ENCODE data around the gene DHRS4. TPM values are rescaled to one million over a fixed set of nuclear protein-coding genes. Genes with fewer than 3 reads are reported as not detected.

The DHRS4 gene
- total RNA-seq, 1 experiment from 2014 or later, result 47.4 TPM

Other genes starting within 250 kb of the DHRS4 start
- gene DHRS4L2, start 35.2 kb downstream of the DHRS4 start, total RNA-seq (2014; rRNA removed; shearing (Covaris generic)), result 29.2 and 35.7 TPM in 2 replicates
- gene CARMIL3, start 98.2 kb downstream of the DHRS4 start, total RNA-seq (2014; rRNA removed; shearing (Covaris generic)), result 1.1 TPM in 2 replicates
- gene CPNE6, start 117.8 kb downstream of the DHRS4 start, total RNA-seq (2014; rRNA removed; shearing (Covaris generic)), result not detected in 2 replicates
- gene PCK2, start 140.5 kb downstream of the DHRS4 start, total RNA-seq (2014; rRNA removed; shearing (Covaris generic)), result 30.5 and 36.1 TPM in 2 replicates
- gene DCAF11, start 161.0 kb downstream of the DHRS4 start, total RNA-seq (2014; rRNA removed; shearing (Covaris generic)), result 75.8 and 81.2 TPM in 2 replicates
- gene NRL, start 161.2 kb downstream of the DHRS4 start, total RNA-seq (2014; rRNA removed; shearing (Covaris generic)), result 4.5 and 6.5 TPM in 2 replicates
- 0.13 and 0.74 TPM in 2 replicates for gene FITM1, start 176.9 kb downstream of the DHRS4 start, total RNA-seq (2014; rRNA removed; shearing (Covaris generic))
- 164 and 172 TPM in 2 replicates for gene PSME1, start 182.4 kb downstream of the DHRS4 start, total RNA-seq (2014; rRNA removed; shearing (Covaris generic))
- 52.4 and 63.9 TPM in 2 replicates for gene EMC9, start 187.8 kb downstream of the DHRS4 start, total RNA-seq (2014; rRNA removed; shearing (Covaris generic))
- 175 and 210 TPM in 2 replicates for gene PSME2, start 192.8 kb downstream of the DHRS4 start, total RNA-seq (2014; rRNA removed; shearing (Covaris generic))
- gene RNF31, start 193.7 kb downstream of the DHRS4 start, total RNA-seq (2014; rRNA removed; shearing (Covaris generic)), result 62.3 and 67.8 TPM in 2 replicates
- 49.6 and 69.8 TPM in 2 replicates for gene IRF9, start 207.5 kb downstream of the DHRS4 start, total RNA-seq (2014; rRNA removed; shearing (Covaris generic))
- 3.4 and 14.0 TPM in 2 replicates for gene REC8, start 218.3 kb downstream of the DHRS4 start, total RNA-seq (2014; rRNA removed; shearing (Covaris generic))
- 110 and 182 TPM in 2 replicates for gene IPO4, start 235.0 kb downstream of the DHRS4 start, total RNA-seq (2014; rRNA removed; shearing (Covaris generic))
- gene TM9SF1, start 241.7 kb downstream of the DHRS4 start, total RNA-seq (2014; rRNA removed; shearing (Covaris generic)), result 41.4 and 44.4 TPM in 2 replicates